MG63 (cell line): Measurements from ENCODE around the gene ATXN2. TPM values are rescaled to one million over a fixed set of nuclear protein-coding genes. Genes with fewer than 3 reads are reported as not detected.
A peak's percentile ranks its signal among the peaks of the same experiment; 100 is the strongest.
"Not testable (repeated sequence)": the region's sequence is repeated elsewhere in the genome, so short reads cannot be mapped to it uniquely, and the experiment has no call there.

Source experiments
- DNase-seq: peaks from one replicate; pipeline ENCODE4 v3.0.0-alpha.2; 2020
- H3K27me3 ChIP-seq: fragments of 250-450 bp; sonication (Bioruptor Pico); 2 replicates; pipeline ENCODE4 v1.5.1; 2020; ENCODE audit warnings: mild to moderate bottlenecking, moderate library complexity
- H3K36me3 ChIP-seq: fragments of 250-450 bp; sonication (Bioruptor Pico); 2 replicates; pipeline ENCODE4 v1.5.1; 2020; ENCODE audit warnings: mild to moderate bottlenecking, moderate library complexity
- H3K4me3 ChIP-seq: fragments of 250-450 bp; sonication (Bioruptor Pico); 2 replicates; pipeline ENCODE4 v1.5.1; 2020; ENCODE audit warnings: mild to moderate bottlenecking, moderate library complexity
- H3K9me3 ChIP-seq: fragments of 250-450 bp; sonication (Bioruptor Pico); 2 replicates; pipeline ENCODE4 v1.5.1; 2020; ENCODE audit warnings: mild to moderate bottlenecking, moderate library complexity
- total RNA-seq: library from RNA; depleted of rRNA; stranded (reverse); fragments of >200 nt; shearing (Covaris generic); gene quantifications from 2 replicates; pipeline ENCODE4 v1.2.3, GENCODE V29; 2014; ENCODE audit warnings: low replicate concordance

ATXN2 gene
- total RNA-seq, 1 experiment from 2014 or later: 6.9 TPM

- no peak for DNase-seq
- H3K4me3 ChIP-seq: no peak overlapping the region
- no peaks in the 10 kb centered on the region for H3K27me3 ChIP-seq
- H3K36me3 ChIP-seq: peaks cover 7% of the 10 kb centered on the region
- no peaks in the 10 kb centered on the region for H3K9me3 ChIP-seq
These were observed 13.4 kb downstream of the ATXN2 start for GRCh38 chr12:111585690-111586089.

GRCh38 chr12:111584959-111585358 lies 14.2 kb downstream of the ATXN2 start:
- no peak for DNase-seq
- no peaks in the 10 kb centered on the region for H3K9me3 ChIP-seq
- no peak overlapping the region for H3K4me3 ChIP-seq
- H3K27me3 ChIP-seq: no peaks in the 10 kb centered on the region
- H3K36me3 ChIP-seq: peaks cover 9% of the 10 kb centered on the region

- not testable (repeated sequence) for DNase-seq, H3K27me3 ChIP-seq, H3K4me3 ChIP-seq, H3K9me3 ChIP-seq, H3K36me3 ChIP-seq
These were observed 15.6 kb downstream of the ATXN2 start for GRCh38 chr12:111583506-111583905.

- no peaks in the 10 kb centered on the region for H3K27me3 ChIP-seq
- DNase-seq: no peak
- peaks cover 14% of the 10 kb centered on the region for H3K36me3 ChIP-seq
- H3K9me3 ChIP-seq: no peaks in the 10 kb centered on the region
- no peak overlapping the region for H3K4me3 ChIP-seq
These were observed 16.9 kb downstream of the ATXN2 start for GRCh38 chr12:111582133-111582747.

- H3K36me3 ChIP-seq: peaks cover 18% of the 10 kb centered on the region
- no peak overlapping the region for H3K4me3 ChIP-seq
- H3K9me3 ChIP-seq: no peaks in the 10 kb centered on the region
- no peaks in the 10 kb centered on the region for H3K27me3 ChIP-seq
- DNase-seq: no peak
These were observed 17.5 kb downstream of the ATXN2 start for GRCh38 chr12:111581434-111582132.

GRCh38 chr12:111580737-111581136 lies 18.4 kb downstream of the ATXN2 start:
- Histone ChIP-seq H3K4me3 (no peak overlapping the region), H3K36me3 (peaks cover 18% of the 10 kb centered on the region), H3K27me3 (no peaks in the 10 kb centered on the region), H3K9me3 (no peaks in the 10 kb centered on the region)
- DNase-seq: no peak

DNA sequence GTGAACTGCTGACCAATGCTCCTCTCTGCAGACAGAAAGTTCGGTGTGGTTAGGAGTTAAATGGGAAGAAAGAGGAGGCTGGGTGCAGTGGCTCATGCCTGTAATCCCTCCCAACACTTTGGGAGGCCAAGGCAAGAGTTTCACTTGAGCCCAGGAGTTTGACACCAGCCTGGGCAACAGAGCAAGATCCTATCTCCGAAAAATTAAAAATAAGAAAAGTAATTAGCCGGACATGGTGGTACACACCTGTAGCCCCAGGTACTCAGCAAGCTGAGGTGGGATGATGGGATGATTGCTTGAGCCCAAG lies 19.0 kb downstream of the ATXN2 start:
- no peak overlapping the region for H3K4me3 ChIP-seq
- DNase-seq: no peak
- H3K9me3 ChIP-seq: no peaks in the 10 kb centered on the region
- peaks cover 18% of the 10 kb centered on the region for H3K36me3 ChIP-seq
- no peaks in the 10 kb centered on the region for H3K27me3 ChIP-seq

DNA sequence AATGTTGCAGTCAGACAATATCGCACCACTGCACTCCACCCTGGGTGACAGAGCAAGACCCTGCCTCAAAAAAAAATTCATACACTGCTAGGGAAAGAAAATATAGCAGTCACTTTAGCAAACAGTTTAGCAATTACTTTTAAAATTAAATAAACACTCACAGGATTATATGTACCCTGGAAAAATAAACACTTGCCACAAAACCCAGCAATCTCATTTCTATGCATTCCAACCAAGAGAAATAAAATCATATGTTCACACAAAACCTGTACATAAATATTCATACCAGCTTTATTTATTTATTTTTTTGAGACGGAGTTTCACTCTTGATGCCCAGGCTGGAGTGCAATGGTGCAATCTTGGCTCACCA lies 20.2 kb downstream of the ATXN2 start:
- no peaks in the 10 kb centered on the region for H3K27me3 ChIP-seq
- H3K36me3 ChIP-seq: peaks cover 21% of the 10 kb centered on the region
- H3K4me3 ChIP-seq: no peak overlapping the region
- H3K9me3 ChIP-seq: no peaks in the 10 kb centered on the region
- DNase-seq: no peak

- Histone ChIP-seq H3K36me3 (peaks cover 21% of the 10 kb centered on the region), H3K9me3 (no peaks in the 10 kb centered on the region), H3K4me3 (no peak overlapping the region), H3K27me3 (no peaks in the 10 kb centered on the region)
- peak; percentile 39 for DNase-seq
These were observed 20.7 kb downstream of the ATXN2 start for GRCh38 chr12:111578276-111578970.

DNA sequence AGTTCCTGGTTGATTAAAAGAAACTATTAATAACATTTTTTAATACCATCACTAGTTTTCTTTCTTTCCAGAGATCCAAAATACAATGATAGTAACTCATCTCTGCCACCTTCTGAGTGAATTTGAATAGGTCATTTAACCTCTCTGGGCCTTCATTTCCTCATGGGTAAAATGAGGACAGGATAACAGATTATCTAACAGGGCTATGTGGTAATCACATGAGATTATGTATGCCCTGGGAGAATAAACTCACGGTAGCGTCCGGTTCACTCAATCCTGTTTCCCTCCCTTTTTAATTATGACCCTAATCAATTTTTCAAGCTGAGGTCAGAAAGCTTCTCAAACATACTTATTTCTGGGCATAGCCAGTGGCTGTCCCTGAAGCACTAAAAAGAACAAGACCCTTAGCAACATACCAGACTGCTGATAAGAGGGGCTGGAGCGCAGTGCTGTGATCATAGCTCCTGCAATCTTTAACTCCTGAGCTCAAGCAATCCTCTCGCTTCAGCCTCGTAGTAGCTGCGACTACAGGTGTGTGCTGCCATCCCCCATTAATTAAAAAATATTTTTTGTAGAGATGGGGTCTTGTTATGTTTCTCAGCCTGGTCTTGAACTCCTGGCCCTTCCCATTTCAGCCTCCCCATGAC lies 24.2 kb downstream of the ATXN2 start:
- no peak for DNase-seq
- Histone ChIP-seq H3K36me3 (peaks cover 15% of the 10 kb centered on the region), H3K4me3 (no peak overlapping the region), H3K9me3 (no peaks in the 10 kb centered on the region), H3K27me3 (no peaks in the 10 kb centered on the region)

- DNase-seq: no peak
- Histone ChIP-seq H3K9me3 (no peaks in the 10 kb centered on the region), H3K27me3 (no peaks in the 10 kb centered on the region)
These were observed 25.6 kb downstream of the ATXN2 start for GRCh38 chr12:111573476-111573875.

GRCh38 chr12:111570084-111570961 lies 28.8 kb downstream of the ATXN2 start:
- H3K27me3 ChIP-seq: no peaks in the 10 kb centered on the region
- H3K9me3 ChIP-seq: no peaks in the 10 kb centered on the region
- DNase-seq: peak; percentile 62
- H3K4me3 ChIP-seq: no peak overlapping the region
- H3K36me3 ChIP-seq: peaks cover 20% of the 10 kb centered on the region

More at GRCh38 chr12:111573476-111573875, 25.6 kb downstream of the ATXN2 start:
- no peak overlapping the region for H3K4me3 ChIP-seq
- H3K36me3 ChIP-seq: peaks cover 21% of the 10 kb centered on the region

DNA sequence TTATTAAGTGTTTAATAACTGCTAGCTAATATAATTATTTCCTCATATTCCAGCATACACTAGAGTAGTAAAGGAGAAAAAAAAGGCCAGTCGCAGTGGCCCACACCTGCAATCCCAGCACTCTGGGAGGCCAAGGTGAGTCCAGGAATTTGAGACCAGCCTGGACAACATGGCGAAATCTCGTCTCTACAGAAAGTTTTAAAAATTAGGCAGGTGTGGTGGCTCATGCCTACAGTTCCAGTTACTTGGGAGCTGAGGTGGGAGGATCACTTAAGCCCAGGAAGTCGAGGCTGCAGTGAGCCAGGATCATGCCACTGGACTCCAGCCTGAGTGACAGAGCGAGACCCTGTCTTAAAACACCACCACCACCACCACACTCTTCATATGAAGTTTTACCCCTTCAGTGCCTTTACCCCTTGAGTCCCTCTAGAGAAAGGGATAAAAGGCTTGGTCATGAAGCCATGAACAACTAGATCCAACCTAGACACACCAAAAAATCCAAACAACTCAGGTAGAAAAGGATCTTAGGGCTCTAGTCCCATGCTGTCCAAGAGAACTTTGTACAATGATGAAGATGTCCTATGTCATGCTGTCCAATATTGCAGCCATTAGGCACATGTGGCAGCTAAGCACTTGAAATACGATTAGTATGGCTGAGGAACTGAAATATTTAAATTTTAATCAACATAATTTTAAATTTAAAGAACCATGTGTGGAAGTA lies 29.6 kb downstream of the ATXN2 start:
- Histone ChIP-seq H3K9me3 (no peaks in the 10 kb centered on the region), H3K27me3 (no peaks in the 10 kb centered on the region), H3K36me3 (peaks cover 19% of the 10 kb centered on the region), H3K4me3 (no peak overlapping the region)
- DNase-seq: no peak

DNA sequence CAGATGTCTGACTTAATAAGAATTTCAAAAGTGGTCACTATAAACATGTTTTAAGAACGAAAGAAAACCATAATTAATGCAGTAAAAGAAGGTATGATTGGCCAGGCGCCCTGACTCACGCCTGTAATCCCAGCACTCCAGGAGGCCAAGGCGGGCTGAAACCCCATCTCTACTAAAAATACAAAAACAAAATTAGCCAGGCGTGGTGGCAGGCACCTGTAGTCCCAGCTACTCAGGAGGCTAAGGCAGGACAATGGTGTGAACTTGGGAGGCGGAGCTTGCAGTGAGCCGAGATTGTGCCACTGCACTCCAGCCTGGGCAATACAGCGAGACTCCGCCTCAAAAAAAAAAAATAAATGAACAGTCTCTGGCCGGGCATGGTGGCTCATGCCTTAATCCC lies 38.3 kb downstream of the ATXN2 start:
- peaks cover 14% of the 10 kb centered on the region for H3K36me3 ChIP-seq
- not testable (repeated sequence) for H3K27me3 ChIP-seq, H3K4me3 ChIP-seq, DNase-seq, H3K9me3 ChIP-seq

DNA sequence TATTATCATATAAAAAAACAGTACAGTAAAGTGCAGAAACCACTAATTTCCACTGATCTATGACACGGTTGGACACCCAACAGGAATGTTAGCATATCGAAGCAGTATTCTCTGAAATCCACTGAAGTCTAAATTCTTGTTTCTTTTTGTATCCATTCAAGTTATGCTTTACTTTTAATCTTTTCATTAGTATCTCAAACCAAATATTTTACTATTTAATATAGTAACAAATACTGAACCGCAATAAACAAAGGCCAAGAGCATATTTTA lies 41.1 kb downstream of the ATXN2 start:
- Histone ChIP-seq H3K27me3 (no peaks in the 10 kb centered on the region), H3K4me3 (peak overlapping the region; percentile 5; the same call in 1 of the 2 replicates), H3K36me3 (peaks cover 24% of the 10 kb centered on the region), H3K9me3 (no peaks in the 10 kb centered on the region)
- no peak for DNase-seq
